ENCODE results near the gene CCL4L2.
"Not testable (repeated sequence)": the region's sequence is repeated elsewhere in the genome, so short reads cannot be mapped to it uniquely, and the experiment has no call there.

GRCh38 chr17:36207383-36207782 lies 3.5 kb upstream of the CCL4L2 start:
- not testable (repeated sequence) for TF ChIP-seq CTCF, POLR2A (IDR thresholded peaks at IDR 0.05)

All from testis (tissue), 2 donors.